Activated T-helper 1 cell treated with anti-CD3 and anti-CD28 coated beads, Interleukin-12 subunit alpha, Interleukin-12 subunit beta, Interleukin-2, Interleukin-4 antibody, amounts not matched to agents 30 ng/mL and 10 ng/mL and 1 ng/mL, durations not matched to agents 14 hours and 24 hours and 36 hours (primary cell): ENCODE data around the gene IFNA17. TPM values are rescaled to one million over a fixed set of nuclear protein-coding genes. Genes with fewer than 3 reads are reported as not detected.
"Not testable (repeated sequence)": the region's sequence is repeated elsewhere in the genome, so short reads cannot be mapped to it uniquely, and the experiment has no call there.

Experiments used
- DNase-seq: peaks from one replicate; pipeline ENCODE4 v3.0.0; 2021; ENCODE audit warnings: low spot score
- H3K27ac Mint-ChIP-seq: one replicate; pipeline ENCODE4 v1.8.0; 2021; ENCODE audit warnings: mild to moderate bottlenecking, mixed read lengths
- H3K27me3 Mint-ChIP-seq: one replicate; pipeline ENCODE4 v1.8.0; 2022; ENCODE audit warnings: mild to moderate bottlenecking, moderate library complexity, mixed read lengths; ENCODE audit not compliant: insufficient read depth
- H3K36me3 Mint-ChIP-seq: one replicate; pipeline ENCODE4 v1.8.0; 2021; ENCODE audit warnings: low read depth, mixed read lengths
- H3K4me1 Mint-ChIP-seq: one replicate; pipeline ENCODE4 v1.8.0; 2021; ENCODE audit warnings: low read depth, mixed read lengths
- H3K4me3 Mint-ChIP-seq: one replicate; pipeline ENCODE4 v1.8.0; 2021; ENCODE audit warnings: mild to moderate bottlenecking, moderate library complexity, mixed read lengths
- H3K9me3 Mint-ChIP-seq: one replicate; pipeline ENCODE4 v1.8.0; 2021; ENCODE audit warnings: mixed read lengths
- intact Hi-C: fragments of 100-400 bp; cut with micrococcal nuclease; formaldehyde crosslinking; loops from one replicate; pipeline ENCODE4 v1.15.1; 2024
- total RNA-seq: library from RNA; stranded (reverse); gene quantifications from 2 replicates; pipeline ENCODE4 v1.2.3, GENCODE V29; 2022

The IFNA17 gene
- total RNA-seq, 1 donor from 2014 or later: not detected

- not testable (repeated sequence) for H3K4me1 Mint-ChIP-seq, H3K27ac Mint-ChIP-seq, H3K36me3 Mint-ChIP-seq, H3K9me3 Mint-ChIP-seq, H3K4me3 Mint-ChIP-seq
- intact Hi-C loops: loop anchor here (1.0 to 10.0 kb wide), 3 partner anchors 132 to 594 kb away; no protein-coding TSS in a partner anchor
- peak; percentile 22 for DNase-seq
- H3K27me3 Mint-ChIP-seq: peaks cover 17% of the 10 kb centered on the region
Observed at GRCh38 chr9:21194867-21195776, 32.9 kb downstream of the IFNA17 start.

- H3K36me3 Mint-ChIP-seq, intact Hi-C loops, DNase-seq, H3K4me3 Mint-ChIP-seq, H3K4me1 Mint-ChIP-seq, H3K27ac Mint-ChIP-seq, H3K9me3 Mint-ChIP-seq: not testable (repeated sequence)
- peaks cover 16% of the 10 kb centered on the region for H3K27me3 Mint-ChIP-seq
Observed at GRCh38 chr9:21187487-21187886, 40.5 kb downstream of the IFNA17 start, which contains the start of gene IFNA4. Gene IFNA4, minus strand, starts transcription at chr9:21187587. Its CDS starts 56 bp downstream, at chr9:21187531.

- intact Hi-C loops, H3K4me1 Mint-ChIP-seq, H3K27me3 Mint-ChIP-seq, H3K36me3 Mint-ChIP-seq, H3K27ac Mint-ChIP-seq, H3K9me3 Mint-ChIP-seq, DNase-seq, H3K4me3 Mint-ChIP-seq: not testable (repeated sequence)
Observed at GRCh38 chr9:21182810-21183736, 44.9 kb downstream of the IFNA17 start.

Other genes with a start within 250 kb of the IFNA17 start
- 2.7 and 3.0 TPM in 2 replicates for gene HACD4, start 196.6 kb downstream of the IFNA17 start, total RNA-seq
- 0.23 TPM in 1 of 2 replicates, not detected in the other for gene IFNB1, start 150.3 kb downstream of the IFNA17 start, total RNA-seq
- gene IFNW1, start 86.4 kb downstream of the IFNA17 start, total RNA-seq: not detected in 2 replicates
- not detected in 2 replicates for gene IFNA21, start 61.6 kb downstream of the IFNA17 start, total RNA-seq
- not detected in 2 replicates for gene IFNA4, start 40.6 kb downstream of the IFNA17 start, total RNA-seq
- not detected in 2 replicates for gene IFNA7, start 26.0 kb downstream of the IFNA17 start, total RNA-seq
- gene IFNA10, start 21.1 kb downstream of the IFNA17 start, total RNA-seq: not detected in 2 replicates
- not detected in 2 replicates for gene IFNA16, start 10.9 kb downstream of the IFNA17 start, total RNA-seq
- gene IFNA14, start 11.8 kb upstream of the IFNA17 start, total RNA-seq: not detected in 2 replicates
- not detected in 2 replicates for gene IFNA5, start 77.1 kb upstream of the IFNA17 start, total RNA-seq
- 14.1 and 15.6 TPM in 2 replicates for gene KLHL9, start 107.2 kb upstream of the IFNA17 start, total RNA-seq
- not detected in 2 replicates for gene IFNA6, start 122.7 kb upstream of the IFNA17 start, total RNA-seq
- gene IFNA13, start 139.8 kb upstream of the IFNA17 start, total RNA-seq: not detected in 2 replicates
- not detected in 2 replicates for gene IFNA2, start 157.2 kb upstream of the IFNA17 start, total RNA-seq
- not detected in 2 replicates for gene IFNA8, start 180.9 kb upstream of the IFNA17 start, total RNA-seq
- gene IFNA1, start 212.2 kb upstream of the IFNA17 start, total RNA-seq: not detected in 2 replicates